RWPE1 (cell line): Measurements from ENCODE around the gene C1QL1.

ENCODE experiments used
- CTCF ChIA-PET: fragments of 350-600 bp; sonication (Branson Sonifier 250); formaldehyde crosslinking; extraction: SDS; loops from one replicate; lab custom pipeline; 2021; lab: Yijun Ruan, JAX
- POLR2A ChIA-PET: fragments of 400-600 bp; formaldehyde crosslinking; extraction: SDS; loops from one replicate; lab custom pipeline; 2020; ENCODE audit warnings: antibody characterized with exemption; ENCODE audit not compliant: low non-redundant PET; lab: Yijun Ruan, JAX
- DNase-seq: peaks from one replicate; pipeline ENCODE4 v3.0.0; 2012; ENCODE audit warnings: low spot score
- H3K27ac ChIP-seq: fragments of 450-650 bp; 2 replicates; pipeline ENCODE4 v1.5.1; 2017
- CTCF ChIP-seq: fragments of 450-650 bp; conservative IDR thresholded peaks from 2 replicates; pipeline ENCODE4 v1.5.1; 2017; ENCODE audit warnings: low read depth, mild to moderate bottlenecking

Gene C1QL1

GRCh38 chr17:44982113-44982702 lies 14.1 kb upstream of the C1QL1 start:
- no peak for DNase-seq
- POLR2A ChIA-PET = no interaction called here
- no peak for TF ChIP-seq CTCF
- peak overlapping the region; percentile 90; the same call in 1 of the 2 replicates for H3K27ac ChIP-seq
- CTCF ChIA-PET = no interaction called here

- DNase-seq = peak; percentile 62
- TF ChIP-seq CTCF = no peak
- peak overlapping the region; percentile 90 for H3K27ac ChIP-seq
- POLR2A ChIA-PET = interaction anchor here (1.1 kb wide), 1 partner anchor 13 kb away, joined by 8 read pairs; the partner anchor contains the start of gene C1QL1
- CTCF ChIA-PET = interaction anchor here (0.8 kb wide), 1 partner anchor 12 kb away, joined by 5 read pairs; no protein-coding TSS in a partner anchor
These were observed 13.3 kb upstream of the C1QL1 start for GRCh38 chr17:44981221-44981968.

- TF ChIP-seq CTCF = no peak
- peak overlapping the region; percentile 90 for H3K27ac ChIP-seq
- ChIA-PET POLR2A (no interaction called here), CTCF (interaction anchor here (0.6 kb wide), 1 partner anchor 1190 kb away, joined by 3 read pairs; no protein-coding TSS in a partner anchor)
- no peak for DNase-seq
These were observed 11.4 kb upstream of the C1QL1 start for GRCh38 chr17:44979426-44979995.

- no peak overlapping the region for H3K27ac ChIP-seq
- TF ChIP-seq CTCF = no peak
- CTCF ChIA-PET = interaction anchor here (0.6 to 0.7 kb wide), 2 partner anchors 43 to 1190 kb away, joined by 3 read pairs; no protein-coding TSS in a partner anchor
- POLR2A ChIA-PET = no interaction called here
- DNase-seq = no peak
These were observed 10.7 kb upstream of the C1QL1 start for GRCh38 chr17:44978807-44979206.

GRCh38 chr17:44977814-44978550 lies 9.9 kb upstream of the C1QL1 start:
- ChIA-PET POLR2A (no interaction called here), CTCF (no interaction called here)
- no peak for DNase-seq
- peak overlapping the region; percentile 7; the same call in 1 of the 2 replicates for H3K27ac ChIP-seq
- no peak for TF ChIP-seq CTCF

GRCh38 chr17:44977065-44977464 lies 9.0 kb upstream of the C1QL1 start:
- POLR2A ChIA-PET = interaction anchor here (0.5 to 0.6 kb wide), 2 partner anchors 27 to 34 kb away, joined by 4 to 6 read pairs; no protein-coding TSS in a partner anchor
- no peak for DNase-seq
- peak overlapping the region; percentile 7; the same call in 1 of the 2 replicates for H3K27ac ChIP-seq
- no peak for TF ChIP-seq CTCF
- CTCF ChIA-PET = no interaction called here
